ENCODE data around the gene PELO. TPM values are rescaled to one million over a fixed set of nuclear protein-coding genes. Genes with fewer than 3 reads are reported as not detected.

PELO gene
- polyA plus RNA-seq, 1 donor = 14.1 TPM

DNA sequence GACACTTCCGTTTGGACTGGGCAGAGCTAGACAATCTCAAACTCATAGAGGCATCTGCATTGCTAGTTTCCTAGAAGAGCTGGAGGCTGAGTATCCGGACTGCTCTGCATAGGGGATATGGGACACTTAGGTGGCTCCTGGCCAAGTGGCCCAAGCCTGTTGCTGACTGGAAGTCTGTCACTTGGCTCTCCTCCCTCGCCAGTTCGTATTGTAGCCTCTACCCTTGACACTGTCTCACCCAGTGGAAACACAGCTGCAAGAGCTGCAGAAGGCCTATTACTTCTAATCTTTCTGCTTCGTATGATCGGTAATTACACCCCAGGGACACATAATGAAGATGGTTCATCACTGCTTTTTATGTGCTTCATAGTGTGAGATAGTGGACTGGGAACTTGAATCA, 34.7 kb downstream of the PELO start:
- no peaks in the 10 kb centered on the region for H3K27me3 ChIP-seq (ENCODE audit: control insufficient read depth, insufficient read depth, low read length)
- no peaks in the 10 kb centered on the region for H3K9me3 ChIP-seq (ENCODE audit: control insufficient read depth, low read depth, low read length)
- WGBS (ENCODE audit: insufficient coverage, low lambda C conversion rate) = no CpG with 5 or more reads among the region's 6 CpGs
- H3K4me3 ChIP-seq (ENCODE audit: low read length) = no peak overlapping the region
- no peak for DNase-seq
- no peaks in the 10 kb centered on the region for H3K4me1 ChIP-seq (ENCODE audit: control insufficient read depth, insufficient read depth, low read length)
- H3K27ac ChIP-seq (ENCODE audit: low read length) = no peak overlapping the region
- H3K36me3 ChIP-seq (ENCODE audit: control insufficient read depth, insufficient read depth, low read length) = no peaks in the 10 kb centered on the region

DNA sequence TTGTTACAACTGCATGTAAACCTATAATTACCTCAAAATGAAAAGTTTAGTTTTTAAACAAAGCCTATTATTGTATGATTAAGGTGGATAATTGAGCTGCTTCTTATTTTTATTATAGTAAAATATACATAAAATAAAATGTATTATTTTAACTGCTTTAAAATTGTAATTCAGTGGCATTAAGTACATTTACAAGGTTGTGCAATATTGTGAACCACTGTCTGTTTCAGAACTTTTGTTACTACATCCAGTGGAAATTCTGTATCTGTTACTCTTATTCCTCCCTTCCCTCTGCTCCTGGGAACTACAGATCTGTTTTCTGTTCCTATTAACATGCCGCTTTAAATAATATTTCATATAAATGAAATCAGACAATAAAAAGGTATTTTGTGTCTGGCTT, 37.1 kb downstream of the PELO start:
- Histone ChIP-seq H3K36me3 (ENCODE audit: control insufficient read depth, insufficient read depth, low read length) (no peaks in the 10 kb centered on the region), H3K27ac (ENCODE audit: low read length) (no peak overlapping the region), H3K27me3 (ENCODE audit: control insufficient read depth, insufficient read depth, low read length) (no peaks in the 10 kb centered on the region), H3K9me3 (ENCODE audit: control insufficient read depth, low read depth, low read length) (no peaks in the 10 kb centered on the region), H3K4me1 (ENCODE audit: control insufficient read depth, insufficient read depth, low read length) (no peaks in the 10 kb centered on the region), H3K4me3 (ENCODE audit: low read length) (no peak overlapping the region)
- no peak for DNase-seq
- WGBS (ENCODE audit: insufficient coverage, low lambda C conversion rate) = 83% methylated on average over 1 of the region's 1 CpG

DNA sequence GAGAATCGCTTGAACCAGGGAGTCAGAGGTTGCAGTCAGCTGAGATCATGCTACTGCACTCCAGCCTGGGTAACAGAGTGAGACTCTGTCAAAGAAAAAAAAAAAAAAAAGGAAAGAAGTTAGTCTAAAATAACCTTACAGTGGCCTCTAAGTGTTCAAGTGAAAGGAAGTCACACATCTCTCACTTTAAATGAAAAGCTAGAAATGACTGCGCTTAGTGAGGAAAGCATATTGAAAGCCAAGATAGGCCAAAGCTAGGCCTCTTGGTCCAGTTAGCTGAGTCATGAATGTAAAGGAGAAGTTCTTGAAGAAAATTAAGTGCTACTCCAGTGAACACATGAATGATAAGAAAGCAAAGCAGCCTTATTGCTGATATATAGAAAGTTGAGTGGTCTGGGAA, 38.1 kb downstream of the PELO start:
- Histone ChIP-seq H3K4me3 (ENCODE audit: low read length) (no peak overlapping the region), H3K36me3 (ENCODE audit: control insufficient read depth, insufficient read depth, low read length) (no peaks in the 10 kb centered on the region), H3K9me3 (ENCODE audit: control insufficient read depth, low read depth, low read length) (no peaks in the 10 kb centered on the region), H3K27ac (ENCODE audit: low read length) (no peak overlapping the region), H3K27me3 (ENCODE audit: control insufficient read depth, insufficient read depth, low read length) (no peaks in the 10 kb centered on the region), H3K4me1 (ENCODE audit: control insufficient read depth, insufficient read depth, low read length) (no peaks in the 10 kb centered on the region)
- no peak for DNase-seq
- WGBS (ENCODE audit: insufficient coverage, low lambda C conversion rate) = no CpG with 5 or more reads among the region's 2 CpGs

- Histone ChIP-seq H3K9me3 (ENCODE audit: control insufficient read depth, low read depth, low read length) (no peaks in the 10 kb centered on the region), H3K4me3 (ENCODE audit: low read length) (no peak overlapping the region), H3K4me1 (ENCODE audit: control insufficient read depth, insufficient read depth, low read length) (no peaks in the 10 kb centered on the region), H3K27ac (ENCODE audit: low read length) (no peak overlapping the region), H3K36me3 (ENCODE audit: control insufficient read depth, insufficient read depth, low read length) (no peaks in the 10 kb centered on the region), H3K27me3 (ENCODE audit: control insufficient read depth, insufficient read depth, low read length) (no peaks in the 10 kb centered on the region)
- WGBS (ENCODE audit: insufficient coverage, low lambda C conversion rate) = no CpG with 5 or more reads among the region's 1 CpG
- DNase-seq = no peak
These were observed 40.1 kb downstream of the PELO start for GRCh38 chr5:52827815-52828214.

DNA sequence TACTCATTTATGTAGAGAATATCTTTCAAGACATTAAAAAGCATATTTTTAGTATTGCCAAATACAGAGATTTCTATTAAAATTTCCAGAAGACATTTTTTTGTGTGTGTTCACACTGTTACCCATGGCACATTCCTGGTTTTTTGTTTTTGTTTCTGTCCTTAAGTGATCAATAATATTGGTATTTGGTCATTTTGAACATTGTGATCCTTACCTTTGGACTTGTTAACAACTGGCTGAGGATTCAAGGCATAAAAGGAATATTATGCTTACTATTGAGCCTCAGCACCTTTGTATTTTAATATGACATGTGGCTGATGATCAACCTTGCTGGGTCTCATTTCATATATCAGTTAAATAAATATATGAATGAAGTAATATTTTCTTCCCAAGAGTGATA, 41.9 kb downstream of the PELO start:
- no peak overlapping the region for H3K4me3 ChIP-seq (ENCODE audit: low read length)
- peaks cover 3% of the 10 kb centered on the region for H3K9me3 ChIP-seq (ENCODE audit: control insufficient read depth, low read depth, low read length)
- no peaks in the 10 kb centered on the region for H3K27me3 ChIP-seq (ENCODE audit: control insufficient read depth, insufficient read depth, low read length)
- H3K27ac ChIP-seq (ENCODE audit: low read length) = no peak overlapping the region
- no peaks in the 10 kb centered on the region for H3K4me1 ChIP-seq (ENCODE audit: control insufficient read depth, insufficient read depth, low read length)
- no peak for DNase-seq
- H3K36me3 ChIP-seq (ENCODE audit: control insufficient read depth, insufficient read depth, low read length) = no peaks in the 10 kb centered on the region

- Histone ChIP-seq H3K4me1 (ENCODE audit: control insufficient read depth, insufficient read depth, low read length) (no peaks in the 10 kb centered on the region), H3K27ac (ENCODE audit: low read length) (no peak overlapping the region), H3K27me3 (ENCODE audit: control insufficient read depth, insufficient read depth, low read length) (no peaks in the 10 kb centered on the region), H3K36me3 (ENCODE audit: control insufficient read depth, insufficient read depth, low read length) (no peaks in the 10 kb centered on the region), H3K4me3 (ENCODE audit: low read length) (no peak overlapping the region), H3K9me3 (ENCODE audit: control insufficient read depth, low read depth, low read length) (peaks cover 3% of the 10 kb centered on the region)
- 92% methylated on average over 2 of the region's 2 CpGs for WGBS (ENCODE audit: insufficient coverage, low lambda C conversion rate)
- DNase-seq = no peak
These were observed 42.9 kb downstream of the PELO start for GRCh38 chr5:52830650-52831049.

DNA sequence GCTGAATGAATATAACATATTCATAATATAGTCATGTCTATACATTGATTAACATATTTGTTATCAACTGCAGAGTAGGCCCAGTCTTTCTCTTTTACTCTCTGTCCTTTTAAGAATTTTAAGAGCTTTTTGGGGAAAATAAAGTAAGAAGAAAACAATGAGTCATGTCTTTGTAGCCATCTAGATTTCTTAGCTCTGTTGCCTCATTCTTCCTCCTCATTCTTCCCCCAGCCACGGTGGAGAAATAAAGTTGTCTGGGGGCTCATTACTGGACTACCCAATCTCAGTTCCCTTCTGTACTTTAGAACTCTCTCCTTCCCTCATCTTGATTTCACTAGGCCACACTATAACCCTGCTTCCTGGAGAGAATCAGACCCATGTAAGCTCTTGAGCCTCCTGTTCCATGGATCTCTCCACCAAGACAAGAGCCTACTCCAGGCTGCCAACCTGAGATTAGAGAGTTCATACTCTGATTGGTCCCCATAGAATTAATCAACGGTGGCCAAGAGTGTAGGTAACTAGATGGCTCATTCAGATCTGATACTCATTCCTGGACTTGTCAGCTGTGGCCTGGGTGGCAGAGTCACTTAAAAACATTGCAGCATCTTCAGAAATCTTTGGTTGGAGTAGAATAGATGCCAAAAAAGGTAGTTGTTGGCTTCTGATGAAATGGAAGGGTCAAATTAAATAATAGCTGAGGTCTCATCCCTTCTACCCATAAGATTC, 44.2 kb downstream of the PELO start:
- Histone ChIP-seq H3K36me3 (ENCODE audit: control insufficient read depth, insufficient read depth, low read length) (no peaks in the 10 kb centered on the region), H3K4me1 (ENCODE audit: control insufficient read depth, insufficient read depth, low read length) (no peaks in the 10 kb centered on the region), H3K4me3 (ENCODE audit: low read length) (no peak overlapping the region), H3K9me3 (ENCODE audit: control insufficient read depth, low read depth, low read length) (peaks cover 3% of the 10 kb centered on the region), H3K27me3 (ENCODE audit: control insufficient read depth, insufficient read depth, low read length) (no peaks in the 10 kb centered on the region), H3K27ac (ENCODE audit: low read length) (no peak overlapping the region)
- no peak for DNase-seq
- WGBS (ENCODE audit: insufficient coverage, low lambda C conversion rate) = no CpG with 5 or more reads among the region's 2 CpGs

- Histone ChIP-seq H3K27me3 (ENCODE audit: control insufficient read depth, insufficient read depth, low read length) (no peaks in the 10 kb centered on the region), H3K4me3 (ENCODE audit: low read length) (no peak overlapping the region), H3K27ac (ENCODE audit: low read length) (no peak overlapping the region), H3K36me3 (ENCODE audit: control insufficient read depth, insufficient read depth, low read length) (no peaks in the 10 kb centered on the region), H3K9me3 (ENCODE audit: control insufficient read depth, low read depth, low read length) (peaks cover 3% of the 10 kb centered on the region), H3K4me1 (ENCODE audit: control insufficient read depth, insufficient read depth, low read length) (no peaks in the 10 kb centered on the region)
- no peak for DNase-seq
- WGBS (ENCODE audit: insufficient coverage, low lambda C conversion rate) = 73% methylated on average over 2 of the region's 2 CpGs
These were observed 46.6 kb downstream of the PELO start for GRCh38 chr5:52834320-52834719.

GRCh38 chr5:52837068-52837467, 49.4 kb downstream of the PELO start:
- no peak for DNase-seq
- WGBS (ENCODE audit: insufficient coverage, low lambda C conversion rate) = 90% methylated on average over 2 of the region's 7 CpGs
- Histone ChIP-seq H3K36me3 (ENCODE audit: control insufficient read depth, insufficient read depth, low read length) (no peaks in the 10 kb centered on the region), H3K27me3 (ENCODE audit: control insufficient read depth, insufficient read depth, low read length) (no peaks in the 10 kb centered on the region), H3K4me1 (ENCODE audit: control insufficient read depth, insufficient read depth, low read length) (no peaks in the 10 kb centered on the region), H3K27ac (ENCODE audit: low read length) (no peak overlapping the region), H3K4me3 (ENCODE audit: low read length) (no peak overlapping the region), H3K9me3 (ENCODE audit: control insufficient read depth, low read depth, low read length) (peaks cover 3% of the 10 kb centered on the region)
